Inferior parietal cortex (tissue), 1 donor: ENCODE measurements around the gene MBNL2.

Experiments
- DNase-seq: peaks from one replicate; pipeline ENCODE4 v3.0.0-alpha.2; 2016; ENCODE audit errors: extremely low spot score

MBNL2 gene

DNA sequence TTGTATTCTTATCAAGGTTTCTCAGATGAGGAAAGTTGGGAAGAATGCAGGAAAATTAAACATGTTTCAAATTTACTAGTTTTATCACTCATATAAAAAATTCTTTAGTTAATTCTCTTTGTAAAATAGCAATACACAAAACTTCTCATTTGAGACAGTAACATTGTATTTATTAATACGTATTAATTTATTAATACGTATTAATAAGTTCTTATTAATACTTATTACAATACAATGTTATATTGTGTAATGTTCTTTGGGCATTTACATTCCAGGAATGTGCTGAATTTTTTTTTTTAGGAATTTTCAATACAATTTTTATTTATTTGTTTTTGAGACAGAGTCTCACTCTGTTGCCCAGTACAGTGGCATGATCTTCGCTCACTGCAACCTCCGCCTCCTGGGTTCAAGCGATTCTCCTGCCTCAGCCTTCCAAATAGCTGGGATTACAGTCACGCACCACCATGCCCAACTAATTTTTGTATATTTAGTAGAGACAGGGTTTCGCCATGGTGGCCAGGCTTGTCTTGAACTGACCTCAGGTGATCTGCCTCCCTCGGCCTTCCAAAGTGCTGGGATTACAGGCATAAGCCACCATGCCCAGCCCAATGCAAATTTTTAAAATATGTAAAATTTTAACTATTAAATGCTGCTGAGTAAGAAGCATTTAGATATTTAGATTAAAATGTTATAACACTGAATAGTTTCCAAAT lies 31.6 kb downstream of the MBNL2 start:
- DNase-seq: no peak

DNA sequence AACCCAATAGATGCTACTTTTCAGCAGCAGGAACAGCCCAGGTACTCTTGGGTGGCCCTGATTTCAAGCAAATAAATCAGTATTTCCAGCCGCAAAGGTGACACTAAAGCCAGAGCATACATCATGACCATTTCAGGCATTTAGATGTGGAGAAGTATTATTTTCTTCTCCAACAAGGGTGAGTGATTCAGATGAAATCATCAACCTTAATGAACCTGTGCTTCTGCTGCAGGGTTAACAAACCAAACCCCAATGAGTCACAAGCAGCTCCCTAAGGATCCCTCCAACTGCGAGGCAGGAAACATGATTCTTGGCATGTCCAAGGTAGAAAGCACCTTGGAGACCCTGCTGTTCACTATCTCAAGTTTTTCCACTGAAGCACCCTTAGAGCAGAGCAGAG lies 32.7 kb downstream of the MBNL2 start:
- DNase-seq: no peak

GRCh38 chr13:97255515-97256021 lies 33.4 kb downstream of the MBNL2 start:
- DNase-seq: no peak

DNA sequence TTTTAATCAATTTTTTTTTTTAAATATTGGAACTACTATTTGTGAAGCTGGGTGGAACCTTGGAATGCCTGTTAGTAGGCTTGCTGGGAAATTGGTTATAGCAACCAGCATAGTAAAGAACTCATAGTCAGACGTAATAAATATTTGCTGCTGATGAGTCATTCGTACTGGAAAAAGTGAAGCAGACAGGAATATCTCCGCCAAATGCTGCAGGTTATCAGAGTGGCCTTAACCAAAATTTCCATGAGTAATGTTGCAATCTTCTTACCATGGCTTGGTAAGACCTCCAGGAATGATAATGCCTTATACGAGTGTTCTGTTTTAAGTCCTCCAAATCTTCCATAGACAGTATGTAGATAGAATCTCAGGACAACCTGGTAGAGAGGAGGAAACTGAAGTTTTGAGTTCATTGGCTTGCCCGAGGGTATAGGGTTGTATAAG lies 34.2 kb downstream of the MBNL2 start:
- no peak for DNase-seq

- no peak for DNase-seq
These were observed 35.2 kb downstream of the MBNL2 start for GRCh38 chr13:97257228-97257755.

DNA sequence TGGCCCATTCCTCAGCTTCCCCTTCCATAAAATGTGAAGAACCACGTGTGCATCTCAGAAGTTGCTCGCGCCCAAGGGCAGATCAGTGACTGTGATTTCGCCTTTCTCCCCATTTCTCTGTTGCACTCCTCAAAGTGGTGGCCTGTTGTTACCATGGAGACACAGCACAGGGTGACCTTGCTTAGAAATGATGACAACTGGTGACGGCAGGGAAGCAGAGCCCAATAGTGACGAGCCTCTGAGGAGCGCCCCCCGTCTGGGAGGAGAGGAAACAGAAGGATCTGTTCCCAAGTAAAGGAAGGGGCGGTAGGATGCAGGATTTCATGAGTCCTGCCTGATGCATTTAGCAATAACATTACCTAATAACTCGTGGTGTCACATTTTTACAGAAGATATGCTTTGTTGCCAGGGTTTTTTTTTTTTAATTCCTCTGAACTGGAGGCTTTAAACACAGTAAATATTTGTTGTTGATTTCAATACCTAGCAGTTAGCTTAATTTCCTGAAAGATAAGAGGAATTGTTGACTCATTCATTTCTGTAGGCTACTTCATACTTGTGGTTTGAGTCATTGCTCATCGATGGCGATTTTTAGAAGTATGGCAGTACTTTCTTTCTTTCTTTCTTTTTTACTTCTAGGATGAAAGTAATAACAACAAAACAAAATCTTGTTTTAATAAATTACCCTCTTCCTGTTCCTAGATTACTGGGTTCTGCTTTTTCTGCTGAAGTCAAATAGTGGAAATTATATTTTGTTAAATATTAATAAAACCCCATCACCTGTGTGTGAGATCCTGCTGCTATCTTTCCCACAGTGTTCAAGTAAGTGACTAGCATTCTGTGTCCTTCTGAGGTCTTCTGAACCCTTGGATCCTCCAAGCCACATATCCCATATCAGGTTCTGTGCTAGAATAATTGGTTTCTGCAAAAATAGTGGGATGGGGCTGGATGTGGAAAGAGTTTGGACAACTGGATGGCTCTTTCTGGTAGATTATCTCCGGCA lies 36.0 kb downstream of the MBNL2 start:
- no peak for DNase-seq

- no peak for DNase-seq
These were observed 36.7 kb downstream of the MBNL2 start for GRCh38 chr13:97258801-97259200.

- no peak for DNase-seq
These were observed 37.3 kb downstream of the MBNL2 start for GRCh38 chr13:97259410-97259797.

- DNase-seq: no peak
These were observed 37.9 kb downstream of the MBNL2 start for GRCh38 chr13:97259798-97260714.

- DNase-seq: no peak
These were observed 39.3 kb downstream of the MBNL2 start for GRCh38 chr13:97261254-97262005.

GRCh38 chr13:97262058-97262457 lies 39.9 kb downstream of the MBNL2 start:
- DNase-seq: no peak

GRCh38 chr13:97263160-97263559 lies 41.0 kb downstream of the MBNL2 start:
- DNase-seq: no peak

DNA sequence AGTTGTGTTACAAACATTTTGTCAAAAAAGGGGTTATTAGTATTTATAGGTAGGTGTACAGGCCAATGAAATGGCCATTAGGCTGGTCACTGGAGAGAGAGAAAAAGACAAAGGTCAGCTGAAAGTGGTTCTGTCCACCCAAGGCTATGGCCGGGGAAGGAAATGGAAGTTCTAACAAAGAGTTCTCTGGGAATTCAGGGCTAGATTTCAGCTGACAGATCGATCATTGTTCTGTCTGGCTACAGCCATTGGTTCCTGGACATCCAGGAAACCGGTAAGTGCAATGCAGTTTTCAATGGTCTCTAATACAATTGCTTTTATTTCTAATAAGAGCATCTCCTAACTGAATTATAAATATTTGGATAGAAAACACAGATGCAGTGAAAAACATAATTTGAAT lies 42.5 kb downstream of the MBNL2 start:
- no peak for DNase-seq

GRCh38 chr13:97266332-97266731 lies 44.2 kb downstream of the MBNL2 start:
- DNase-seq: no peak

DNA sequence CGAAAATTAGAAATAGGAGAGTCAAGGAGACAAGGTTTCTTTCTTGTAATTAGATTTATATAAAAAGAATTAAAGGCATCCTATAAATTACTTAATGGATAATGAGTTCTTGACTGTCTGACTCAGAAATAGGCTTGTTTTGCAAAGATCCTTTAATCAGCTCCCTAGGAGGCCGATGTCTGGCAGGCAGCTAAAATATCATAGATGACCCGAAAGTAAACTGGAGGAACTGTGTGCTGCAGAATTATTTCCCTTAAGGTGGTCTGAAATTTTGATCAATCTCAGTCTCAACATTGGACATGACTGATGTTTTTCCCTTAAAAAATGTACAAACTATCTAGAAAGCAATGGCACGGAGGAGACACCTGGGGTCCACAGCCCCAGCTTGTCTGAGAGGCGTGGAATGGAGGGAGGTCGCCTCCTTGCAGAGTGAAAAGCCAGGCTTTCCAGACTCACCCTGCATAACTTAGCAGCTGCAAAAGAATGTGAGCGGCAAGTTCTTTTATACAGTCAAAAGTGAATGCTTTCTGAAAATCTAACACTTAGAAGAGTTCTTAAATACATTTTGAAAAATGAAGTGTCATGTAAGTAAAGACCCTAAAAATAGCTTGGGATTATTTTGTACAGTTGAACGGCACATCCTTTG lies 44.8 kb downstream of the MBNL2 start:
- DNase-seq: no peak

GRCh38 chr13:97267418-97268059 lies 45.4 kb downstream of the MBNL2 start:
- DNase-seq: no peak

DNA sequence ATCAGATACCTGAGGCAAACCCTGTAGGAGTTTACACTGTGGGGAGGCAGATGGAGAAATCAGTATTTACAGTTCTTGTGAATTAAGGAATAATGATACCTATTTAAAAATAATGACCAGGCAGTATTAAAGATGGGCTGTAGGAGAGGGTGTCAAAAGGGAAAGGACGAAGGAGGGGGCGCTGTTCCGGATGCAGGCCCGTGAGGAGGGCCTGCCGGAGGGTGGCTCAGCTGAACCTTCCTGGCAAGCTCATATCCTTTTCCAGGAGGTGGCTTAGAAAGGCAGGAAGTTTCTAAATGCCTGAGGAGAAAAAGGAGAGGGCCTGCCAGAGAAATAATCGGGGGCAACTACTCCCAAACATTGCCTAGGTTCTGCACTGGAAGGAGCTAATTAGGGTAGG lies 46.6 kb downstream of the MBNL2 start:
- DNase-seq: no peak

GRCh38 chr13:97269603-97270002 lies 47.5 kb downstream of the MBNL2 start:
- no peak for DNase-seq

GRCh38 chr13:97272526-97272925 lies 50.4 kb downstream of the MBNL2 start:
- DNase-seq: no peak
